ENCODE results near the gene PHF23. TPM values are rescaled to one million over a fixed set of nuclear protein-coding genes. Genes with fewer than 3 reads are reported as not detected.

The PHF23 gene
- total RNA-seq, 1 donor from 2014 or later = 80.9 TPM

DNA sequence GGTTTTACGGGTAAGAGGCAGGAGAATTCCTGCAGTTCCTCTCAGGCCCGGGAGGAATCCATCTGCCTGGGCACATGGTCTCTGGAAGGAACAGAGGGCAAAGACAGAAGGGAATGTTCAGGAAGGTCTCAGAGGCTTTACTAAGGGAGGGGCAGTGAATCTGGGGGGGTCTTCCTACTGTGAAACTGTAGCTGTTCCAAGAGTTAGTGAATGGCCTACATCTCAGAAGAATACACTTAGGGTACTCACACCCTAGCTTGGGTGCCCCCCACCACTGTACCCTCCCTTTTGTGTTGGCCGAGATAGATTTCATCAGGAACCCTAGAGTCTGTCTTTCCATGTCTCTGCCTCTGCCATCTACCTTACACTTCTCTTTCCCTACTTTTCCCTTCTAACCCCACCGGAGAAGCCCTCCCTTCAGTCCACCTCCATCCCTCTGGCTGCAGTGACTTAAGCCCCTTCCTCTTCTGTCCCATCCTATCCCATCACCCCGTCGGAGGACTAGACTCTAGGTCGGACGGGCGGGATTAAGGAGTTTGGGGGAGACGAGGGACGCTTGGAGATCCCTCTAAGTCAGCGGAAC lies 19.9 kb downstream of the PHF23 start:
- TF ChIP-seq, protein P1, sequence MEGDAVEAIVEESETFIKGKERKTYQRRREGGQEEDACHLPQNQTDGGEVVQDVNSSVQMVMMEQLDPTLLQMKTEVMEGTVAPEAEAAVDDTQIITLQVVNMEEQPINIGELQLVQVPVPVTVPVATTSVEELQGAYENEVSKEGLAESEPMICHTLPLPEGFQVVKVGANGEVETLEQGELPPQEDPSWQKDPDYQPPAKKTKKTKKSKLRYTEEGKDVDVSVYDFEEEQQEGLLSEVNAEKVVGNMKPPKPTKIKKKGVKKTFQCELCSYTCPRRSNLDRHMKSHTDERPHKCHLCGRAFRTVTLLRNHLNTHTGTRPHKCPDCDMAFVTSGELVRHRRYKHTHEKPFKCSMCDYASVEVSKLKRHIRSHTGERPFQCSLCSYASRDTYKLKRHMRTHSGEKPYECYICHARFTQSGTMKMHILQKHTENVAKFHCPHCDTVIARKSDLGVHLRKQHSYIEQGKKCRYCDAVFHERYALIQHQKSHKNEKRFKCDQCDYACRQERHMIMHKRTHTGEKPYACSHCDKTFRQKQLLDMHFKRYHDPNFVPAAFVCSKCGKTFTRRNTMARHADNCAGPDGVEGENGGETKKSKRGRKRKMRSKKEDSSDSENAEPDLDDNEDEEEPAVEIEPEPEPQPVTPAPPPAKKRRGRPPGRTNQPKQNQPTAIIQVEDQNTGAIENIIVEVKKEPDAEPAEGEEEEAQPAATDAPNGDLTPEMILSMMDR (IDR thresholded peaks at IDR 0.05; ENCODE audit: unreplicated experiment) = no peak
- Mint-ChIP-seq H3K27me3 (ENCODE audit: unreplicated experiment) (peaks cover 43% of the 10 kb centered on the region), H3K9me3 (ENCODE audit: unreplicated experiment) (no peaks in the 10 kb centered on the region), H3K27ac (ENCODE audit: unreplicated experiment) (peak overlapping the region; percentile 74), H3K4me3 (ENCODE audit: unreplicated experiment) (peak overlapping the region; percentile 95), H3K4me1 (ENCODE audit: unreplicated experiment) (peaks cover 51% of the 10 kb centered on the region), H3K36me3 (ENCODE audit: low read depth, unreplicated experiment) (peaks cover 18% of the 10 kb centered on the region)
- no peak for DNase-seq (ENCODE audit: low spot score)

DNA sequence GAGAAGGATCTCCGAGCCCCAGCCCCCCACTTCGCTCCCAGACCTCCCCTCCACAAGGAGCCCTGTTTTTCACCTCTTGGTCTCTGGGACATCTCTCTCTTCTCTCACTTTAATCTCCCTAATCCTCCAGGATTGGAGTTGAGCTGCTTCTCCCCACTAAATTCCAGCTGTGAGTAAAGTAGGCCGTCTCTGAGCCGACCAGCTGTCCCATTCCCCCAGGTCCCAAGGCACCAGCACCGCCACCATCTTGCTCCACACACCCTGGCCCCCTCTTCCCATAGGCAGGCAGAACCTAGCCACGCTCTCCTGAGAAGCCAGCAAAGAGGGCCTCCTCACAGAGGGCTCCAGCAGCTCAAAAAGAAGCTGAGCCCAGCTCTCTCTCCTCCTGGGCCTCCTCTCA lies 20.5 kb downstream of the PHF23 start:
- no peak for DNase-seq (ENCODE audit: low spot score)
- Mint-ChIP-seq H3K4me1 (ENCODE audit: unreplicated experiment) (peaks cover 54% of the 10 kb centered on the region), H3K27ac (ENCODE audit: unreplicated experiment) (peak overlapping the region; percentile 74), H3K27me3 (ENCODE audit: unreplicated experiment) (peaks cover 44% of the 10 kb centered on the region), H3K36me3 (ENCODE audit: low read depth, unreplicated experiment) (peaks cover 17% of the 10 kb centered on the region), H3K4me3 (ENCODE audit: unreplicated experiment) (peak overlapping the region; percentile 86), H3K9me3 (ENCODE audit: unreplicated experiment) (no peaks in the 10 kb centered on the region)
- TF ChIP-seq, protein P1 (IDR thresholded peaks at IDR 0.05; ENCODE audit: unreplicated experiment) = no peak

- peak overlapping the region; percentile 86 for H3K4me3 Mint-ChIP-seq (ENCODE audit: unreplicated experiment)
- peaks cover 46% of the 10 kb centered on the region for H3K27me3 Mint-ChIP-seq (ENCODE audit: unreplicated experiment)
- H3K9me3 Mint-ChIP-seq (ENCODE audit: unreplicated experiment) = no peaks in the 10 kb centered on the region
- H3K27ac Mint-ChIP-seq (ENCODE audit: unreplicated experiment) = no peak overlapping the region
- peaks cover 60% of the 10 kb centered on the region for H3K4me1 Mint-ChIP-seq (ENCODE audit: unreplicated experiment)
- TF ChIP-seq, protein P1 (IDR thresholded peaks at IDR 0.05; ENCODE audit: unreplicated experiment) = no peak
- no peak for DNase-seq (ENCODE audit: low spot score)
- peaks cover 17% of the 10 kb centered on the region for H3K36me3 Mint-ChIP-seq (ENCODE audit: low read depth, unreplicated experiment)
Observed at GRCh38 chr17:7218166-7218565, 21.1 kb downstream of the PHF23 start.

GRCh38 chr17:7217113-7217987 lies 21.9 kb downstream of the PHF23 start:
- peak overlapping the region; percentile 91 for H3K4me3 Mint-ChIP-seq (ENCODE audit: unreplicated experiment)

More at GRCh38 chr17:7217113-7217987, 21.9 kb downstream of the PHF23 start:
- Mint-ChIP-seq H3K4me1 (ENCODE audit: unreplicated experiment) (peaks cover 62% of the 10 kb centered on the region), H3K27ac (ENCODE audit: unreplicated experiment) (peak overlapping the region; percentile 92), H3K27me3 (ENCODE audit: unreplicated experiment) (peaks cover 47% of the 10 kb centered on the region), H3K9me3 (ENCODE audit: unreplicated experiment) (no peaks in the 10 kb centered on the region), H3K36me3 (ENCODE audit: low read depth, unreplicated experiment) (peaks cover 17% of the 10 kb centered on the region)
- peak; percentile 67 for DNase-seq (ENCODE audit: low spot score)
- TF ChIP-seq, protein P1 (IDR thresholded peaks at IDR 0.05; ENCODE audit: unreplicated experiment) = no peak

Measured in endothelial cell (in vitro differentiated cells).